Measurements from ENCODE around the gene CEACAM6. TPM values are rescaled to one million over a fixed set of nuclear protein-coding genes. Genes with fewer than 3 reads are reported as not detected.

Gene CEACAM6
- polyA plus RNA-seq, 1 experiment, result not detected

DNA sequence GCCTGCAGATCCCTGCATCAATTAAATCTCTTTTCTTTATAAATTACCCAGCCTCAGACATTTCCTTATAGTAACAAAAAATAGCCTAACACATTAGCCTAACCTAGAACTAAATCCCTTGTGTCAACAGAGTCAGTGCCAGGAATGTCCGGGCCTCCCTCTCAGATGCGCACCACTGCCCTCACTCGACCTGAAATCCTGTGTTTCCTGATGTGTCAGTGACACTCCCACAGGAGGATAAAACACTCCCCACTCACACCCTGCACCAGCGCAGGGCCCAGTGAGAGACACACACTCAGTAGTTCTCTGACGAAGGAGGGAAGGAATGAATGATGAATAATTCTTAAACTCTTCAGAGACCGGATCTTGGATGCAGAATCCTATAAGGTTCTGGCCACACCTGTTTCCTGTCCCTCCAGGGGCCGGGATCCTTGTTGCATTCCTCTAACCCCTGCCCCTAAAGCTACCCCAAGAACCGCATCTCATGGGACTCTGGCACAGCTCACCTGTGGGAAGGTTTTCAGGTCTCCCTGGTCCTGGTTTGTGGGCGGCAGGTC, 44.2 kb downstream of the CEACAM6 start:
- POLR2A ChIA-PET, result no interaction called here
- Histone ChIP-seq H3K27me3 (ENCODE audit: control insufficient read depth, insufficient read depth, low read length) (peaks cover 3% of the 10 kb centered on the region), H3K4me3 (ENCODE audit: low read depth, low read length) (no peak overlapping the region), H3K36me3 (ENCODE audit: control insufficient read depth, insufficient read depth, low read length) (no peaks in the 10 kb centered on the region)
- TF ChIP-seq, protein P1, sequence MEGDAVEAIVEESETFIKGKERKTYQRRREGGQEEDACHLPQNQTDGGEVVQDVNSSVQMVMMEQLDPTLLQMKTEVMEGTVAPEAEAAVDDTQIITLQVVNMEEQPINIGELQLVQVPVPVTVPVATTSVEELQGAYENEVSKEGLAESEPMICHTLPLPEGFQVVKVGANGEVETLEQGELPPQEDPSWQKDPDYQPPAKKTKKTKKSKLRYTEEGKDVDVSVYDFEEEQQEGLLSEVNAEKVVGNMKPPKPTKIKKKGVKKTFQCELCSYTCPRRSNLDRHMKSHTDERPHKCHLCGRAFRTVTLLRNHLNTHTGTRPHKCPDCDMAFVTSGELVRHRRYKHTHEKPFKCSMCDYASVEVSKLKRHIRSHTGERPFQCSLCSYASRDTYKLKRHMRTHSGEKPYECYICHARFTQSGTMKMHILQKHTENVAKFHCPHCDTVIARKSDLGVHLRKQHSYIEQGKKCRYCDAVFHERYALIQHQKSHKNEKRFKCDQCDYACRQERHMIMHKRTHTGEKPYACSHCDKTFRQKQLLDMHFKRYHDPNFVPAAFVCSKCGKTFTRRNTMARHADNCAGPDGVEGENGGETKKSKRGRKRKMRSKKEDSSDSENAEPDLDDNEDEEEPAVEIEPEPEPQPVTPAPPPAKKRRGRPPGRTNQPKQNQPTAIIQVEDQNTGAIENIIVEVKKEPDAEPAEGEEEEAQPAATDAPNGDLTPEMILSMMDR (IDR thresholded peaks at IDR 0.05; ENCODE audit: insufficient read depth, low read depth, low read length), result no peak
- no peak for DNase-seq (ENCODE audit: low read depth)
- CTCF ChIA-PET, result interaction anchor here (1.1 kb wide), 1 partner anchor 15 kb away, joined by 4 read pairs; no protein-coding TSS in a partner anchor

DNA sequence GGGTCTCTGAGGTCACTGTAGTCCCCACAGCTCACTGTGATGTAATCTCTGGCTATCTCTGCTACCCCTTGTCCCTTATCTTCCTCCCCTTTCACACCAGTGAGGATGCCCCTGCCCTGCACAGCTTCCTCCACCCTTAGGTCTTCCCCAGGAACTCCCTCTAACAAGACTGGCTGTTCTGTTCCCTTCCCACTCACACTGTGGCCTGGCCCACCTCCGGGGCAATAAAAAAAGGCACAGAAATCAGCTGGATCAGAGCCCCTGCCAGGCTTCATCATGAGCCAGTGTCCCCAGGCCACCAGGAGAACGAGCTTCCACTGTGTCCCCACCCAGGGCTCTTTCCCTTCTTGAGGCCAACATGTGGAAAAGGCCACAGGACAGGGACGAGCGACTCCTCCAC, 45.7 kb downstream of the CEACAM6 start:
- H3K4me3 ChIP-seq (ENCODE audit: low read depth, low read length), result no peak overlapping the region
- ChIA-PET CTCF (interaction anchor here (1.1 to 3.4 kb wide), 2 partner anchors 8 to 15 kb away, joined by 3 to 23 read pairs; no protein-coding TSS in a partner anchor), POLR2A (no interaction called here)
- no peak for DNase-seq (ENCODE audit: low read depth)
- no peaks in the 10 kb centered on the region for H3K36me3 ChIP-seq (ENCODE audit: control insufficient read depth, insufficient read depth, low read length)
- peaks cover 3% of the 10 kb centered on the region for H3K27me3 ChIP-seq (ENCODE audit: control insufficient read depth, insufficient read depth, low read length)
- TF ChIP-seq, protein P1 (IDR thresholded peaks at IDR 0.05; ENCODE audit: insufficient read depth, low read depth, low read length), result no peak

DNA sequence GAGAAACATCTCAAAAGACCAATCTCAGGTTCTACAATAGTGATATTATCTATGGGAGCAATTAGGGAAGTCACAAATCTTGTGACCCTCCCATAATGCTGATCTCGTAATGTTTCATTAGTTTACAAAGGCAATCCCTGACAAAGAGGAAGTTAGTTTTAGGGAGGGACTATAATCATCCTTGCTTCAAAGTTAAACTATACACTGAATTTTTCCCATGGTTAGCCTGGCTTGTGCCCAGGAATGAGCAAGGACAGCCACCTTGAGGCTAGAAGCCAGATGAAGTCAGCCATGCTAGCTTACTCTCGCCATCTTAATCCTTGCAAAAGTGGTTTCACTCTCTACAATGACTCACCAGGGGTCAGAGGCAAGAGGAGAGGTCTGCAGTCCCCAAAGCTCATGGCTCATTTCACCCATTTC, 46.5 kb downstream of the CEACAM6 start:
- POLR2A ChIA-PET, result no interaction called here
- Histone ChIP-seq H3K4me3 (ENCODE audit: low read depth, low read length) (no peak overlapping the region), H3K36me3 (ENCODE audit: control insufficient read depth, insufficient read depth, low read length) (no peaks in the 10 kb centered on the region), H3K27me3 (ENCODE audit: control insufficient read depth, insufficient read depth, low read length) (peaks cover 3% of the 10 kb centered on the region)
- no peak for DNase-seq (ENCODE audit: low read depth)
- TF ChIP-seq, protein P1 (IDR thresholded peaks at IDR 0.05; ENCODE audit: insufficient read depth, low read depth, low read length), result no peak
- CTCF ChIA-PET, result interaction anchor here (1.1 to 3.4 kb wide), 2 partner anchors 8 to 16 kb away, joined by 3 to 23 read pairs; no protein-coding TSS in a partner anchor

DNA sequence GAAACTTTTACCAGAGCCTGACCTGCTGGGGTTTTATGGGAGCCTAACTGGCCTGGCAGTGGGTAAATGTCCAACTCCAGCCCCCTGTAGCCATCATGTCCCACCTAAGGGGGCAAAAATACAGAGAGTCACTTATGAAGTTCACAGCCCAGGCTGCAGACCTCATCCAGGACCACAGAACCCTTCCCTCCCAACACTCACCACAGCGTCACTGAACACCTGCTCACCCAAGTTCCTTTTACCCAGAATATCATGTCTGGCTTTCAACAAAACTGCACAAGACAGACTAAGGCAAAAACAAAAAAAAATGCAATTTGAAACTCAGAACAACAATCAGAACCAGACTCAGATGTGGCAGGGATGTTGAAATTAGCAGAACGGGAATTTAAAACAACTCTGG, 47.4 kb downstream of the CEACAM6 start:
- H3K27me3 ChIP-seq (ENCODE audit: control insufficient read depth, insufficient read depth, low read length), result peaks cover 3% of the 10 kb centered on the region
- ChIA-PET POLR2A (no interaction called here), CTCF (interaction anchor here (3.4 kb wide), 1 partner anchor 9 kb away, joined by 23 read pairs; no protein-coding TSS in a partner anchor)
- DNase-seq (ENCODE audit: low read depth), result no peak
- TF ChIP-seq, protein P1 (IDR thresholded peaks at IDR 0.05; ENCODE audit: insufficient read depth, low read depth, low read length), result no peak
- no peaks in the 10 kb centered on the region for H3K36me3 ChIP-seq (ENCODE audit: control insufficient read depth, insufficient read depth, low read length)
- no peak overlapping the region for H3K4me3 ChIP-seq (ENCODE audit: low read depth, low read length)

DNA sequence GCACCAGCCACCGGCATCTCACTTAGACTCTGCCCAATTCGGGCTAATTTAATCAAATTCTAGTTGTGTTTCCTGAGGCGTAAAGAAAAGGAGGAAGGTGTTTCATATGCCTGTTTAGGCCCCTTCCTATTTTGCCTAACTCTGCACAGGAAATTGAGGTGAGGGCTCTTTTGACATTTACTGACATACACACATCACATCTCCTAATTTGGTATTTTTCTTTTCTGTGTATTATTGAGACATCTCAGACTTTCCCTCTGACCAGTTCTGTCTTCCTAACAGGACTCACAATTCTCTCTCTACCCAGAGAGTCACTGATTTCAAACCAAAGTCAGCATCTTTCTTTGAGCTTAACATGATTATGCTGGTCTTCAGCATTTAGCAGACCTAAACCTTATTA, 49.0 kb downstream of the CEACAM6 start:
- Histone ChIP-seq H3K27me3 (ENCODE audit: control insufficient read depth, insufficient read depth, low read length) (peaks cover 3% of the 10 kb centered on the region), H3K36me3 (ENCODE audit: control insufficient read depth, insufficient read depth, low read length) (no peaks in the 10 kb centered on the region), H3K4me3 (ENCODE audit: low read depth, low read length) (no peak overlapping the region)
- TF ChIP-seq, protein P1 (IDR thresholded peaks at IDR 0.05; ENCODE audit: insufficient read depth, low read depth, low read length), result no peak
- ChIA-PET CTCF (interaction anchor here (3.4 kb wide), 1 partner anchor 11 kb away, joined by 23 read pairs; no protein-coding TSS in a partner anchor), POLR2A (no interaction called here)
- no peak for DNase-seq (ENCODE audit: low read depth)
